ENCODE data around the gene PRPH2.

DNA sequence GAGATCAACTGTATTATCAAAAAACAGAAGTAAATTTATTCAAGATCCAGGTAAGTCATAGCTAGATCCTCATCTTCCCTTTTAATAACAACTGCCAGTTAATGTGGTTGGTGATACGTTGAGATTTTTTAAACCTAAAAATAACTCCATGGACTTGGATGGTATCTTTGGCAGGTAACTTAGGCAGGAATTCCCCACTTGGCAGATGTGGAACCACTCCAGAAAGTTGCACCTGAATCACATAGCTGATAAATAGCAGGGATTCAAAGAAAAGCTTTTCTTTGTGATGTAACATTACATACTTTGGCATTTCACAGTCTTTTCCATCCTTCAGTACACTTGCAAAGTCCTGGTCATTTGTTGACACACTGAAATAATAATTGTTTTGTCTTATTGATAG is 62.6 kb downstream of the PRPH2 start:
- TF ChIP-seq POLR2A (IDR thresholded peaks at IDR 0.05; ENCODE audit: low read depth, low read length) (no peak), POLR2AphosphoS5 (IDR thresholded peaks at IDR 0.05; ENCODE audit: low read depth, low read length) (no peak), SPI1 (IDR thresholded peaks at IDR 0.05; ENCODE audit: low read depth, low read length) (no peak)
